Pancreas (tissue), 10 donors: Measurements from ENCODE around the gene TBX5. TPM values are rescaled to one million over a fixed set of nuclear protein-coding genes. Genes with fewer than 3 reads are reported as not detected.

ENCODE experiments used
- ATAC-seq, 4 donors: fragments of 200-7000 bp; cut with Tn5 transposase; one replicate each; pipeline versions ENCODE4 v1.8.0 to v1.9.1; 2020; ENCODE audit warnings: mild to moderate bottlenecking in 4 of 4, moderate library complexity in 4 of 4
- DNase-seq, 6 donors: peaks; one replicate each; pipeline ENCODE4 v3.0.0-alpha.2; 2020
- FAIRE-seq: peaks from 2 replicates; lab custom pipeline; 2012; peaks lifted over from hg19 to GRCh38; lab: Jason Lieb, UNC
- H3K27ac ChIP-seq, 4 donors: fragments of 200-600 bp; sonication (generic); 1 replicate in 3 of 4; 2 replicates in 1 of 4; pipeline versions ENCODE4 v1.5.0 to v1.8.0; 2020
- H3K27me3 ChIP-seq, 4 donors: fragments of 200-600 bp; one replicate each; pipeline ENCODE4 v1.8.0; 2021
- H3K36me3 ChIP-seq, 3 donors: fragments of 200-600 bp; sonication (generic) in 1 of 3; one replicate each; pipeline versions ENCODE4 v1.5.0 to v1.8.0; 2020 to 2021
- H3K4me1 ChIP-seq, 3 donors: fragments of 200-600 bp; one replicate each; pipeline ENCODE4 v1.8.0; 2021
- H3K4me3 ChIP-seq, 4 donors: fragments of 200-600 bp; sonication (generic) in 2 of 4; one replicate each; pipeline versions ENCODE4 v1.5.0 to v1.8.0; 2020 to 2021
- H3K9me3 ChIP-seq, 4 donors: fragments of 200-600 bp; one replicate each; pipeline ENCODE4 v1.8.0; 2021
- CTCF ChIP-seq, 4 donors: fragments of 200-600 bp; sonication (generic) in 3 of 4; IDR thresholded peaks; one replicate each; pipeline versions ENCODE4 v1.5.0 to v1.8.0; 2021; ENCODE audit warnings: antibody characterized with exemption in 4 of 4
- WGBS, 2 donors: extraction: QIAGEN DNeasy Blood & Tissue Kit; methylation state at CpG; one replicate each; pipeline ENCODE4 v1.1.7; 2013; 5-methylcytosine and 5-hydroxymethylcytosine counted together
- intact Hi-C, 3 donors: fragments of 100-400 bp; cut with DNase I; formaldehyde crosslinking; loops; one replicate each; pipeline versions ENCODE4 v1.11.1 to v1.14.2; 2022
- polyA plus RNA-seq, 2 donors: library from polyadenylated mRNA; stranded (reverse); fragments of 200-250 nt; gene quantifications; one replicate each; pipeline ENCODE4 v1.2.3, GENCODE V29; 2013
- total RNA-seq, 6 donors: library from RNA; stranded (reverse); fragmentation: NEBNext Ultra II Directional in 4 of 6; extraction: Animal tissue kit (Norgen Biotek cat#: 25700) in 4 of 6; gene quantifications; one replicate each; pipeline versions ENCODE4 v1.2.1 to v1.2.4, GENCODE V29; 2021 to 2023
- donor health status: healthy with polysubstance abuse.
- donor health status: DM: no; HTN: no; CAD: no; lungs with moderate emphysema.
- donor health status: DM: no; HTN: no; CAD: no.
- donor health status: control.
- donor health status: control.
- donor health status: Bipolar disorder and iron deficiency.
- donor health status: DM: yes; HTN: yes; CAD: no.
- donor health status: DM: no; HTN: no; CAD: no.
- donor health status: DM: no; HTN: no; CAD: no.
- donor health status: DM: yes; HTN: yes; CAD: no.

TBX5 gene
- total and polyA plus RNA-seq, 8 donors = 0.02 TPM; not detected in 7

- ATAC-seq (no peak), FAIRE-seq (no peak), DNase-seq (no peak)
- no peaks in the 10 kb centered on the region for H3K27me3 ChIP-seq
- WGBS, 2 donors = 63 to 93% methylated on average over 1 of the region's 1 CpG
- no peaks in the 10 kb centered on the region for H3K9me3 ChIP-seq
- no peak for TF ChIP-seq CTCF (IDR thresholded peaks at IDR 0.05)
- no peak overlapping the region for H3K27ac ChIP-seq
- intact Hi-C loops = no loop called here
- H3K36me3 ChIP-seq = no peaks in the 10 kb centered on the region
- no peaks in the 10 kb centered on the region for H3K4me1 ChIP-seq
- no peak overlapping the region for H3K4me3 ChIP-seq
Measured at GRCh38 chr12:114321524-114321923, 84.4 kb downstream of the TBX5 start.

GRCh38 chr12:114320968-114321367 lies 85.0 kb downstream of the TBX5 start:
- FAIRE-seq (no peak), ATAC-seq (no peak), DNase-seq (no peak)
- no peaks in the 10 kb centered on the region for H3K36me3 ChIP-seq
- 71 to 72% methylated on average over 8 of the region's 8 CpGs for WGBS, 2 donors
- H3K4me1 ChIP-seq = no peaks in the 10 kb centered on the region
- no peak for TF ChIP-seq CTCF (IDR thresholded peaks at IDR 0.05)
- intact Hi-C loops = no loop called here
- H3K4me3 ChIP-seq = no peak overlapping the region
- H3K9me3 ChIP-seq = no peaks in the 10 kb centered on the region
- H3K27ac ChIP-seq = no peak overlapping the region
- H3K27me3 ChIP-seq = no peaks in the 10 kb centered on the region

GRCh38 chr12:114320101-114320500 lies 85.8 kb downstream of the TBX5 start:
- WGBS, 2 donors = 64 to 73% methylated on average over 9 of the region's 9 CpGs
- FAIRE-seq (no peak), ATAC-seq (no peak), DNase-seq (no peak)
- H3K27me3 ChIP-seq = peaks cover 0 to 3% (median 0%) of the 10 kb centered on the region in 4 donors
- H3K4me1 ChIP-seq = no peaks in the 10 kb centered on the region
- TF ChIP-seq CTCF (IDR thresholded peaks at IDR 0.05) = no peak
- intact Hi-C loops = no loop called here
- no peak overlapping the region for H3K27ac ChIP-seq
- no peak overlapping the region for H3K4me3 ChIP-seq
- H3K36me3 ChIP-seq = no peaks in the 10 kb centered on the region
- H3K9me3 ChIP-seq = no peaks in the 10 kb centered on the region

- intact Hi-C loops = no loop called here
- Histone ChIP-seq H3K9me3 (no peaks in the 10 kb centered on the region), H3K36me3 (no peaks in the 10 kb centered on the region), H3K27ac (no peak overlapping the region), H3K4me1 (no peaks in the 10 kb centered on the region), H3K27me3 (peaks cover 0 to 3% (median 0%) of the 10 kb centered on the region in 4 donors), H3K4me3 (no peak overlapping the region)
- FAIRE-seq = no peak
- peak in 1 of 6 donors; percentile 16 for DNase-seq
- 39 to 47% methylated on average over 11 of the region's 11 CpGs for WGBS, 2 donors
- peak in 2 of 4 donors; percentile 38 to 39 for ATAC-seq
- no peak for TF ChIP-seq CTCF (IDR thresholded peaks at IDR 0.05)
Measured at GRCh38 chr12:114319422-114319821, 86.5 kb downstream of the TBX5 start.

- peaks cover 0 to 3% (median 0%) of the 10 kb centered on the region in 4 donors for H3K27me3 ChIP-seq
- no peak for TF ChIP-seq CTCF (IDR thresholded peaks at IDR 0.05)
- H3K36me3 ChIP-seq = no peaks in the 10 kb centered on the region
- ATAC-seq (peak in 2 of 4 donors; percentile 20 to 37), DNase-seq (no peak), FAIRE-seq (no peak)
- intact Hi-C loops = no loop called here
- no peak overlapping the region for H3K4me3 ChIP-seq
- WGBS, 2 donors = 43 to 63% methylated on average over 2 of the region's 2 CpGs
- H3K4me1 ChIP-seq = no peaks in the 10 kb centered on the region
- H3K9me3 ChIP-seq = no peaks in the 10 kb centered on the region
- H3K27ac ChIP-seq = no peak overlapping the region
Measured at GRCh38 chr12:114318984-114319383, 87.0 kb downstream of the TBX5 start.
